RWPE2 (cell line): ENCODE measurements around the gene SPOCD1.

Experiments
- ATAC-seq: fragments of 200-7000 bp; cut with Tn5 transposase; 3 replicates; pipeline ENCODE4 v1.9.1; 2021; ENCODE audit warnings: low read depth
- DNase-seq: peaks from one replicate; pipeline ENCODE4 v3.0.0-alpha.2; 2020; ENCODE audit warnings: low spot score
- H3K27ac ChIP-seq: fragments of 450-650 bp; 2 replicates; pipeline ENCODE4 v1.5.1; 2017; ENCODE audit warnings: mild to moderate bottlenecking; ENCODE audit not compliant: poor library complexity, severe bottlenecking
- H3K27me3 ChIP-seq: fragments of 250-450 bp; sonication (Bioruptor Pico); 2 replicates; pipeline ENCODE4 v1.5.1; 2021; ENCODE audit warnings: mild to moderate bottlenecking, moderate library complexity; ENCODE audit not compliant: insufficient read depth, poor library complexity, severe bottlenecking
- H3K36me3 ChIP-seq: fragments of 250-450 bp; sonication (Bioruptor Pico); 2 replicates; pipeline ENCODE4 v1.5.1; 2020; ENCODE audit warnings: low read depth, mild to moderate bottlenecking, moderate library complexity
- H3K4me1 ChIP-seq: fragments of 250-450 bp; sonication (Bioruptor Pico); 2 replicates; pipeline ENCODE4 v1.5.1; 2021; ENCODE audit warnings: mild to moderate bottlenecking, moderate library complexity; ENCODE audit not compliant: insufficient read depth, poor library complexity, severe bottlenecking
- H3K4me3 ChIP-seq: fragments of 250-450 bp; sonication (Bioruptor Pico); 2 replicates; pipeline ENCODE4 v1.5.1; 2021; ENCODE audit warnings: mild to moderate bottlenecking, moderate library complexity; ENCODE audit not compliant: severe bottlenecking
- H3K9me3 ChIP-seq: fragments of 250-450 bp; sonication (Bioruptor Pico); 2 replicates; pipeline ENCODE4 v1.5.1; 2021; ENCODE audit warnings: mild to moderate bottlenecking, moderate library complexity; ENCODE audit not compliant: severe bottlenecking
- TF ChIP-seq, protein P1 (sequence below): fragments of 450-650 bp; IDR thresholded peaks from one replicate; pipeline ENCODE4 v1.5.1; 2017; ENCODE audit warnings: mild to moderate bottlenecking, moderate library complexity; ENCODE audit not compliant: poor library complexity, severe bottlenecking

The SPOCD1 gene

DNA sequence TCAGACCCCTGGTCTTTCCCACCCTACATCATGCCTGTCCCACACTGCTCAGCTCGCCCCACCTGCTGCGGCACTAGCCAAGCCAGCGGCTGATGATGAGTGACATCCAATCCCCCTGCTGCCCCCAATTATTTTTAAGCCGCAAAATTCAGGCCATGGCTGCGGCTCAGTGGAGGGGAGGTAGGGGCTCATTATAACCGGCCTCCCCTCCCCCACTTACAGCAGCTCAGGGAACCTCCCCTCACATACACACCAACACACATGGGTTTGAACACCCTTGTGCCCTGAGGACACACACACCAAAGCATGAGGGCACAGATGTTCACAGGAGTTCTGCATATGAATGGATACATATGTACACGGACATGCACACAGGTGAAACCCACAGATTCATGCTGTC, 57.0 kb downstream of the SPOCD1 start:
- H3K4me1 ChIP-seq, result peaks cover 30% of the 10 kb centered on the region

DNA sequence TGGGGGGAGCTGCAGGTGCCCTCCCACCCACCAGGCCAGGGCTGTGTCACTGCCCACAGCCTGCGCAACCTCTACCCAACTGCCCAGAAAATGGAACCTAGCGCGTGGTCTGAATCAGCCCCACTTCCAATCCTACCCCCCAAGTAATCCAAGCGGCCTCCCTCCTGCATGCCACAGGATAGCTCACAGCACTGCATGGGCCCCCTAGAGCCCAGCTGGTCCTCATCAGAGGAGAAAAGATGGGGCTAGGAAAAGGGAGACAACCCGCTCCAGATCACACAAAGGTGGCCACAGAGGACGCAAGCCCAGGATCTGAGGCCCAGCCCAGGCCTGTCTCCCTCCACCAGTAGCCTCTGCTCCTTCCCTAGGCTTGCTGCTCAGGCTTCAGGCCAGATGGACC, 57.8 kb downstream of the SPOCD1 start:
- H3K4me1 ChIP-seq, result peaks cover 38% of the 10 kb centered on the region
- no peak overlapping the region for H3K27ac ChIP-seq
- no peak for DNase-seq
- peaks cover 2% of the 10 kb centered on the region for H3K27me3 ChIP-seq
- no peak for ATAC-seq
- no peaks in the 10 kb centered on the region for H3K9me3 ChIP-seq
- no peak overlapping the region for H3K4me3 ChIP-seq
- TF ChIP-seq, protein P1, sequence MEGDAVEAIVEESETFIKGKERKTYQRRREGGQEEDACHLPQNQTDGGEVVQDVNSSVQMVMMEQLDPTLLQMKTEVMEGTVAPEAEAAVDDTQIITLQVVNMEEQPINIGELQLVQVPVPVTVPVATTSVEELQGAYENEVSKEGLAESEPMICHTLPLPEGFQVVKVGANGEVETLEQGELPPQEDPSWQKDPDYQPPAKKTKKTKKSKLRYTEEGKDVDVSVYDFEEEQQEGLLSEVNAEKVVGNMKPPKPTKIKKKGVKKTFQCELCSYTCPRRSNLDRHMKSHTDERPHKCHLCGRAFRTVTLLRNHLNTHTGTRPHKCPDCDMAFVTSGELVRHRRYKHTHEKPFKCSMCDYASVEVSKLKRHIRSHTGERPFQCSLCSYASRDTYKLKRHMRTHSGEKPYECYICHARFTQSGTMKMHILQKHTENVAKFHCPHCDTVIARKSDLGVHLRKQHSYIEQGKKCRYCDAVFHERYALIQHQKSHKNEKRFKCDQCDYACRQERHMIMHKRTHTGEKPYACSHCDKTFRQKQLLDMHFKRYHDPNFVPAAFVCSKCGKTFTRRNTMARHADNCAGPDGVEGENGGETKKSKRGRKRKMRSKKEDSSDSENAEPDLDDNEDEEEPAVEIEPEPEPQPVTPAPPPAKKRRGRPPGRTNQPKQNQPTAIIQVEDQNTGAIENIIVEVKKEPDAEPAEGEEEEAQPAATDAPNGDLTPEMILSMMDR, result no peak
- no peaks in the 10 kb centered on the region for H3K36me3 ChIP-seq

More for the DNA sequence above, 57.0 kb downstream of the SPOCD1 start:
- ATAC-seq (no peak), DNase-seq (no peak)
- H3K27me3 ChIP-seq, result peaks cover 4% of the 10 kb centered on the region
- TF ChIP-seq, protein P1, result no peak
- no peak overlapping the region for H3K4me3 ChIP-seq
- H3K9me3 ChIP-seq, result no peaks in the 10 kb centered on the region
- no peak overlapping the region for H3K27ac ChIP-seq
- no peaks in the 10 kb centered on the region for H3K36me3 ChIP-seq

DNA sequence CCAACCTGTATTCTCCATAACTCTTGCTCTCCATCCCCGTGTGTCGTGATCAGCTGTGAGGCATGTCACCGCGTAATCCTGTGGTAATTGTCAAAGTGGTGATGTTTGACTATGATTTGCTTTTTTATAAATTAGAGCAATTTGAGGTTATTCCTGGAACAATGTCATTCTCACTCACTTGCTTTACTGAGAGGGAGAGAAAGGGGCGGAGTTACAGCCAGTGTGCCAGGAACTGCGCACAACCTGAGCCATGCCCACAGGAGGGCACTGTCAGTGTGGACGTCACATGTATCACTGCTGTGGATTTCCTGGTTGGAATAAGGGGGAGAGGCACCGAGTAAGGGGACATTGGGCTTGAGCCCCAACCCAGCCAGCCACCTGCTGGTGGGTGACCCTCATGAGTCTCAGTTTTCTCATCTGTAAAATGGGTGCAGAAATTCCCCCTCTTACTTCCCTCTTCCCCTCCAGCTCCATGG, 58.6 kb downstream of the SPOCD1 start:
- H3K9me3 ChIP-seq, result no peaks in the 10 kb centered on the region

DNA sequence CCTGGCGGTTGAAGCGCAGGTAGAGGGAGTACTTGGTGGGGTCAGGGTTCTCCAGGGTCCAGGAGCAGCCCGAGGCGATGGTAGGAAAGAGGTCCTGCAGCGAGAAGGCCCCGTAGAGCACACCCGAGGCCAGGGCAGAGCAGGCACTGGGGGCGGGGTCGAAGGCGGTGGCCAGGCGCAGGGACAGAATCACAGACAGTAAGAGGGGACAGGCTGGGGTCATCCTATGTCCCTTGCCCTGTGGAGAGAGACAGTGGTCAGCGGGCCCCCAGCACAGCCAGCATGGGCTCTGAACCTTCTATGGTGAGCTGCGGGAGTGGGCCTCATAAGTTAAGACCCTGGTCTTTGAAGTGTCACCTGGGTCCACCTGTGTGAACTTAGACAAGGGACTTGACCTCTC, 59.2 kb downstream of the SPOCD1 start:
- no peaks in the 10 kb centered on the region for H3K9me3 ChIP-seq
- no peaks in the 10 kb centered on the region for H3K36me3 ChIP-seq
- H3K4me3 ChIP-seq, result no peak overlapping the region
- no peak overlapping the region for H3K27ac ChIP-seq
- TF ChIP-seq, protein P1, result no peak
- no peaks in the 10 kb centered on the region for H3K27me3 ChIP-seq
- DNase-seq (no peak), ATAC-seq (no peak)
- peaks cover 32% of the 10 kb centered on the region for H3K4me1 ChIP-seq

More for the DNA sequence above, 58.6 kb downstream of the SPOCD1 start:
- peaks cover 38% of the 10 kb centered on the region for H3K4me1 ChIP-seq
- ATAC-seq (no peak), DNase-seq (no peak)
- H3K27me3 ChIP-seq, result no peaks in the 10 kb centered on the region
- no peaks in the 10 kb centered on the region for H3K36me3 ChIP-seq
- TF ChIP-seq, protein P1, result no peak
- H3K4me3 ChIP-seq, result no peak overlapping the region
- H3K27ac ChIP-seq, result no peak overlapping the region

DNA sequence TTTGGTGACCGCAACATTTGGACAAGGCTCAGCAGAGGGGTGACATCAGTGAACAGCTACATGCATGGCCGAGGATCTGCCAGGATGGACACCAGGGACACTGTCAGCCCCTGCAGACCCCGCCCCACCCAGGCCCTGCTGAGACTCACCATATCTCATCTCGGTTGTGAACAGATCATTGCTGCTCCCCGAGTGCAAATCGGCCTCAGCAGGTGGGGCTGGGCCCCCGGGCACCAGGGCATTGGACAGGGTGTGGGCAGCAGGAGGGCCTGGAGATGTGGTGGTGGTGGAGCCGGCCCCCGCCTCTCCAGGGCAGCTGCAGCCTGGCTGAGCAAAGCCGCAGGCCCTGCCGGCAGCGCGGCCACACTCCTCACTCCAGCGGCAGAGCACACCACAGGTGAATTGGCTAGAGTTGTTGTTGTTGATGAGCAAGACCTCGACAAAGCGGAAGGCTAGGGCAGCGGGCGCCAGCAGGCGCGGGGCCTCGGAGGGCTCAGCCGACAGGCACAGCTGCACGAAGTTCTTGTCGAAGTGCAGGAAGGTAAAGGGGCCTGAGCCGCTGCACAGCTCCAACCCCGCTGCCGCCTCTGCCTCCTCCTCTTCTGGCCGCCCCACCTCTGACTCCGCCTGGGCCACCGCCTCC, 59.9 kb downstream of the SPOCD1 start:
- Histone ChIP-seq H3K27me3 (no peaks in the 10 kb centered on the region), H3K4me3 (no peak overlapping the region), H3K9me3 (no peaks in the 10 kb centered on the region), H3K27ac (no peak overlapping the region), H3K36me3 (no peaks in the 10 kb centered on the region), H3K4me1 (peaks cover 26% of the 10 kb centered on the region)
- TF ChIP-seq, protein P1, result no peak
- no peak for DNase-seq
- ATAC-seq, result no peak
